Hindlimb muscle (tissue), 1 donor: ENCODE results near the gene CATSPERE. TPM values are rescaled to one million over a fixed set of nuclear protein-coding genes. Genes with fewer than 3 reads are reported as not detected.

Experiments
- DNase-seq: peaks from one replicate; pipeline ENCODE4 v3.0.0-alpha.2; 2013
- polyA plus RNA-seq: library from polyadenylated mRNA; unstranded; fragments of 120-200 nt; gene quantifications from one replicate; pipeline ENCODE4 v1.2.1, GENCODE V29; 2013; ENCODE audit not compliant: insufficient read length

The CATSPERE gene
- polyA plus RNA-seq = 0.93 TPM

- DNase-seq = peak; percentile 81
These were observed at the start of gene CATSPERE for GRCh38 chr1:244461245-244462071. TSS of gene CATSPERE (plus strand) at chr1:244461273. CDS start at chr1:244461430, 157 bp downstream.

GRCh38 chr1:244412176-244412575 lies 48.9 kb upstream of the CATSPERE start:
- DNase-seq = no peak

GRCh38 chr1:244413736-244414135 lies 47.3 kb upstream of the CATSPERE start:
- no peak for DNase-seq

- DNase-seq = no peak
These were observed 46.5 kb upstream of the CATSPERE start for GRCh38 chr1:244414543-244414942.

- DNase-seq = no peak
These were observed 42.0 kb upstream of the CATSPERE start for GRCh38 chr1:244419024-244419423.

- DNase-seq = no peak
These were observed 38.9 kb upstream of the CATSPERE start for GRCh38 chr1:244422174-244422573.

GRCh38 chr1:244424649-244425334 lies 36.3 kb upstream of the CATSPERE start:
- DNase-seq = no peak

- no peak for DNase-seq
These were observed 33.4 kb upstream of the CATSPERE start for GRCh38 chr1:244427647-244428046.

GRCh38 chr1:244429818-244430217 lies 31.3 kb upstream of the CATSPERE start:
- DNase-seq = no peak

- DNase-seq = no peak
These were observed 29.9 kb upstream of the CATSPERE start for GRCh38 chr1:244431166-244431565.

GRCh38 chr1:244435562-244436205 lies 25.4 kb upstream of the CATSPERE start:
- no peak for DNase-seq

- DNase-seq = no peak
These were observed 24.6 kb upstream of the CATSPERE start for GRCh38 chr1:244436336-244437085.

GRCh38 chr1:244437086-244437468 lies 24.0 kb upstream of the CATSPERE start:
- DNase-seq = no peak

- no peak for DNase-seq
These were observed 21.6 kb upstream of the CATSPERE start for GRCh38 chr1:244439391-244440032.

- no peak for DNase-seq
These were observed 18.2 kb upstream of the CATSPERE start for GRCh38 chr1:244442850-244443249.

GRCh38 chr1:244444854-244445253 lies 16.2 kb upstream of the CATSPERE start:
- DNase-seq = no peak

GRCh38 chr1:244445320-244446181 lies 15.5 kb upstream of the CATSPERE start:
- DNase-seq = no peak

GRCh38 chr1:244447024-244447423 lies 14.0 kb upstream of the CATSPERE start:
- no peak for DNase-seq

GRCh38 chr1:244447552-244447951 lies 13.5 kb upstream of the CATSPERE start:
- DNase-seq = no peak

- no peak for DNase-seq
These were observed 12.6 kb upstream of the CATSPERE start for GRCh38 chr1:244448279-244449036.
